Liver (tissue), 3 donors: Measurements from ENCODE around the gene SLC8A1.

ENCODE experiments used
- CTCF ChIP-seq: fragments of 150-350 bp; IDR thresholded peaks from 2 replicates; pipeline ENCODE4 v1.5.1; 2017; ENCODE audit warnings: improper control_type of control experiment, low read depth, low read length; ENCODE audit not compliant: missing input control
- EGR1 ChIP-seq, 2 donors: IDR thresholded peaks; 2 replicates each; pipeline ENCODE4 v1.6.1; 2016 to 2018; ENCODE audit warnings: antibody characterized with exemption in 2 of 2, low read depth in 2 of 2
- GABPA ChIP-seq, 2 donors: IDR thresholded peaks in 1 of 2; conservative IDR thresholded peaks in 1 of 2; 2 replicates each; pipeline ENCODE4 v1.6.1; 2016; ENCODE audit warnings: antibody characterized with exemption in 2 of 2, mild to moderate bottlenecking in 1 of 2, moderate library complexity in 1 of 2
- HNF4A ChIP-seq, 2 donors: conservative IDR thresholded peaks; 2 replicates each; pipeline ENCODE4 v1.6.1; 2016; ENCODE audit warnings: antibody characterized with exemption in 2 of 2, mild to moderate bottlenecking in 2 of 2
- RAD21 ChIP-seq, 2 donors: IDR thresholded peaks; 2 replicates each; pipeline ENCODE4 v1.6.1; 2016; ENCODE audit warnings: antibody characterized with exemption in 2 of 2, mild to moderate bottlenecking in 2 of 2
- RXRA ChIP-seq, 2 donors: IDR thresholded peaks; 2 replicates each; pipeline ENCODE4 v1.6.1; 2017 to 2018; ENCODE audit warnings: antibody characterized with exemption in 2 of 2, mild to moderate bottlenecking in 1 of 2
- TAF1 ChIP-seq: conservative IDR thresholded peaks from 2 replicates; pipeline ENCODE4 v1.6.1; 2016; ENCODE audit warnings: antibody characterized with exemption, mild to moderate bottlenecking
- YY1 ChIP-seq: IDR thresholded peaks from 2 replicates; pipeline ENCODE4 v1.6.1; 2016; ENCODE audit warnings: antibody characterized with exemption, mild to moderate bottlenecking
- ZBTB33 ChIP-seq: IDR thresholded peaks from 2 replicates; pipeline ENCODE4 v1.6.1; 2016; ENCODE audit warnings: antibody characterized with exemption
- donor health status: healthy.
- donor health status: healthy.

GRCh38 chr2:40228310-40228709 lies 223.6 kb downstream of the SLC8A1 start:
- TF ChIP-seq RXRA (IDR thresholded peaks at IDR 0.05) (no peak), CTCF (no peak), HNF4A (conservative IDR thresholded peaks at IDR 0.05) (no peak), TAF1 (no peak), ZBTB33 (no peak), GABPA (IDR thresholded peaks at IDR 0.05 in 1 of 2, conservative IDR thresholded peaks at IDR 0.05 in 1 of 2) (no peak), YY1 (no peak), RAD21 (IDR thresholded peaks at IDR 0.05) (no peak), EGR1 (IDR thresholded peaks at IDR 0.05; ENCODE audit: low read depth in 2 of 2) (no peak)
